Left lobe of liver (tissue), 2 donors: ENCODE measurements around the gene CRPPA. TPM values are rescaled to one million over a fixed set of nuclear protein-coding genes. Genes with fewer than 3 reads are reported as not detected.
A peak's percentile ranks its signal among the peaks of the same experiment; 100 is the strongest.
"Not testable (repeated sequence)": the region's sequence is repeated elsewhere in the genome, so short reads cannot be mapped to it uniquely, and the experiment has no call there.

ENCODE experiments used
- ATAC-seq: fragments of 200-7000 bp; cut with Tn5 transposase; one replicate; pipeline ENCODE4 v1.9.1; 2020; ENCODE audit warnings: mild to moderate bottlenecking, moderate library complexity
- DNase-seq: peaks from one replicate; pipeline ENCODE4 v3.0.0-alpha.2; 2020; ENCODE audit warnings: low spot score
- total RNA-seq: library from RNA; stranded (reverse); gene quantifications from one replicate; pipeline ENCODE4 v1.2.1, GENCODE V29; 2021
- donor health status: DM: no; HTN: no; CAD: no; lungs with moderate emphysema.
- donor health status: DM: no; HTN: yes; CAD: no.

The CRPPA gene
- total RNA-seq, result 2.2 TPM

- DNase-seq (peak; percentile 82), ATAC-seq (peak; percentile 74)
Measured at GRCh38 chr7:16421333-16422102, at the start of gene CRPPA. Gene CRPPA (minus strand): TSS chr7:16421538. CDS start chr7:16421322, 216 bp downstream.

- DNase-seq (no peak), ATAC-seq (no peak)
Measured at GRCh38 chr7:16465469-16466361, 44.4 kb upstream of the CRPPA start, which contains the start of gene SOSTDC1. Gene SOSTDC1 (minus strand): TSS chr7:16465738. CDS start chr7:16465668, 70 bp downstream.

- ATAC-seq (no peak), DNase-seq (no peak)
Measured at GRCh38 chr7:16463949-16464715, 42.8 kb upstream of the CRPPA start.

- ATAC-seq, result no peak
- DNase-seq, result no peak
Measured at GRCh38 chr7:16463520-16463919, 42.2 kb upstream of the CRPPA start.

- ATAC-seq (no peak), DNase-seq (no peak)
Measured at GRCh38 chr7:16462431-16462889, 41.1 kb upstream of the CRPPA start.

GRCh38 chr7:16460789-16461493 lies 39.6 kb upstream of the CRPPA start:
- ATAC-seq (no peak), DNase-seq (no peak)

- not testable (repeated sequence) for ATAC-seq, DNase-seq
Measured at GRCh38 chr7:16456303-16456702, 35.0 kb upstream of the CRPPA start.

GRCh38 chr7:16455591-16455990 lies 34.3 kb upstream of the CRPPA start:
- DNase-seq (no peak), ATAC-seq (no peak)

- DNase-seq, result no peak
- ATAC-seq, result no peak
Measured at GRCh38 chr7:16450366-16450765, 29.0 kb upstream of the CRPPA start.

GRCh38 chr7:16447876-16448275 lies 26.5 kb upstream of the CRPPA start:
- ATAC-seq, result no peak

GRCh38 chr7:16446508-16446907 lies 25.2 kb upstream of the CRPPA start:
- DNase-seq, result no peak

More at GRCh38 chr7:16447876-16448275, 26.5 kb upstream of the CRPPA start:
- DNase-seq, result no peak

GRCh38 chr7:16443871-16444270 lies 22.5 kb upstream of the CRPPA start:
- not testable (repeated sequence) for DNase-seq, ATAC-seq

More at GRCh38 chr7:16446508-16446907, 25.2 kb upstream of the CRPPA start:
- ATAC-seq, result no peak

GRCh38 chr7:16438988-16439387 lies 17.6 kb upstream of the CRPPA start:
- DNase-seq (no peak), ATAC-seq (no peak)

- DNase-seq (no peak), ATAC-seq (no peak)
Measured at GRCh38 chr7:16436306-16436705, 15.0 kb upstream of the CRPPA start.

- DNase-seq, result no peak
Measured at GRCh38 chr7:16433568-16434122, 12.3 kb upstream of the CRPPA start.

GRCh38 chr7:16432425-16432731 lies 11.0 kb upstream of the CRPPA start:
- ATAC-seq (no peak), DNase-seq (no peak)

More at GRCh38 chr7:16433568-16434122, 12.3 kb upstream of the CRPPA start:
- peak; percentile 26 for ATAC-seq

- ATAC-seq (peak; percentile 95), DNase-seq (no peak)
Measured at GRCh38 chr7:16431646-16432424, 10.5 kb upstream of the CRPPA start.

GRCh38 chr7:16430133-16430532 lies 8.8 kb upstream of the CRPPA start:
- ATAC-seq, result no peak
- DNase-seq, result no peak

- ATAC-seq (no peak), DNase-seq (no peak)
Measured at GRCh38 chr7:16428672-16429071, 7.3 kb upstream of the CRPPA start.
